ENCODE data around the gene GPN2. TPM values are rescaled to one million over a fixed set of nuclear protein-coding genes. Genes with fewer than 3 reads are reported as not detected.

Gene GPN2
- total RNA-seq, 1 donor from 2014 or later = 21.4 TPM

DNA sequence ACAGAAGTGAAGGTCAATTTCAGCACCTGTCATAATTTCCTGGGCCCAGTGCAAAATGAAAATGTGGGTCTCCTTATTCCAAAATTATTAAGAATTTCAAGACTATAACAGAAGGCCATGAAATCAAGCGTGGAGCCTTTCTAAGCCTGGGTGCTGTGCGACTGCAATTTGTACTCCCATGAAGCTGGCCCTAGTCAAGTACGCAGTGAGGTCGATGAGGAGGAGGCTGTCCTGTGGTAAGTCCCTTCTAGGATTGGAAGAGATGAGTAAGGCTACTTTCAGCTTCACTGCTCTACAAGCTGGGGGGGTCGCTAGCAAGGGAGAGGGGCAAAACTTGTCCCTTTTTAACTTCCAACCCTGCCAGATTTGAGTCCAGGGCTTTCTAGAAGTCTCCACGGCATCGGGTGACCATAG lies 31.1 kb upstream of the GPN2 start:
- H3K4me3 Mint-ChIP-seq (ENCODE audit: unreplicated experiment) = peak overlapping the region; percentile 90
- TF ChIP-seq, protein P1, sequence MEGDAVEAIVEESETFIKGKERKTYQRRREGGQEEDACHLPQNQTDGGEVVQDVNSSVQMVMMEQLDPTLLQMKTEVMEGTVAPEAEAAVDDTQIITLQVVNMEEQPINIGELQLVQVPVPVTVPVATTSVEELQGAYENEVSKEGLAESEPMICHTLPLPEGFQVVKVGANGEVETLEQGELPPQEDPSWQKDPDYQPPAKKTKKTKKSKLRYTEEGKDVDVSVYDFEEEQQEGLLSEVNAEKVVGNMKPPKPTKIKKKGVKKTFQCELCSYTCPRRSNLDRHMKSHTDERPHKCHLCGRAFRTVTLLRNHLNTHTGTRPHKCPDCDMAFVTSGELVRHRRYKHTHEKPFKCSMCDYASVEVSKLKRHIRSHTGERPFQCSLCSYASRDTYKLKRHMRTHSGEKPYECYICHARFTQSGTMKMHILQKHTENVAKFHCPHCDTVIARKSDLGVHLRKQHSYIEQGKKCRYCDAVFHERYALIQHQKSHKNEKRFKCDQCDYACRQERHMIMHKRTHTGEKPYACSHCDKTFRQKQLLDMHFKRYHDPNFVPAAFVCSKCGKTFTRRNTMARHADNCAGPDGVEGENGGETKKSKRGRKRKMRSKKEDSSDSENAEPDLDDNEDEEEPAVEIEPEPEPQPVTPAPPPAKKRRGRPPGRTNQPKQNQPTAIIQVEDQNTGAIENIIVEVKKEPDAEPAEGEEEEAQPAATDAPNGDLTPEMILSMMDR (IDR thresholded peaks at IDR 0.05; ENCODE audit: partially characterized antibody, unreplicated experiment) = no peak
- H3K4me1 Mint-ChIP-seq (ENCODE audit: low read depth, unreplicated experiment) = peaks cover 4% of the 10 kb centered on the region
- H3K36me3 Mint-ChIP-seq (ENCODE audit: unreplicated experiment) = no peaks in the 10 kb centered on the region
- DNase-seq = no peak
- H3K9me3 Mint-ChIP-seq (ENCODE audit: unreplicated experiment) = peaks cover 3% of the 10 kb centered on the region
- peaks cover 3% of the 10 kb centered on the region for H3K27me3 Mint-ChIP-seq (ENCODE audit: unreplicated experiment)
- H3K27ac Mint-ChIP-seq (ENCODE audit: unreplicated experiment) = peak overlapping the region; percentile 64

DNA sequence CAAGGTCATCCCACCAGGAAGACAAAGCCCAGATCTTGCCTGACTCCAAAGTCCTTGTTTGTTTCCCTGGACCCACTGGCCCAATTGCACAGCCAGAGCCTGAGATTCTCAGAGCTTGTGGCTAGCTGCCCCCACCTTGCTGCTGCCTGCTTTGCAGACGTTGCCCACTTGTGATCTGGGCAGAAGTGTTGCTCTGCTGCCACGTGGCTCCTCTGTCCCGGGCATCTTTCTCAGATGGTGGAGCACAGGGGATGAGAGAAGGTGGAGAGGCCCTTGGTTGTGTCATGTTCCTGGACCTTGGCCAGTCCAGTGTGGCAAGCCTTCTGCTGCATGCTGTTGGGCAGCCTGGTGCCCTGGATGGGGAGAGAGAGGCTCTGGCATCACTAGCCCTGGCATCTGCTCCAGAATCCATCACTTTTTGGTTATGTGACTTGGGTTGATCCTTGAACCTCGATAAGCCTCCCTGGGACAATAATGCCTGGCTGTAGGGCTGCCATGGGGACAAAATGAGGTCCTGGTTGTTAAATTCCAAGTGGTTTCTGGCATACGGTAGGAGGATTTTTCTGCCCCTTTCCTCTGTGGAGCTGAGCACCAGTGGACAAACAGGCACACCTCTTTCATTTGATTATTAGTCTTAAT lies 25.2 kb upstream of the GPN2 start:
- peaks cover 4% of the 10 kb centered on the region for H3K4me1 Mint-ChIP-seq (ENCODE audit: low read depth, unreplicated experiment)
- H3K27ac Mint-ChIP-seq (ENCODE audit: unreplicated experiment) = no peak overlapping the region
- DNase-seq = no peak
- no peaks in the 10 kb centered on the region for H3K36me3 Mint-ChIP-seq (ENCODE audit: unreplicated experiment)
- H3K27me3 Mint-ChIP-seq (ENCODE audit: unreplicated experiment) = no peaks in the 10 kb centered on the region
- H3K4me3 Mint-ChIP-seq (ENCODE audit: unreplicated experiment) = no peak overlapping the region
- no peaks in the 10 kb centered on the region for H3K9me3 Mint-ChIP-seq (ENCODE audit: unreplicated experiment)
- TF ChIP-seq, protein P1 (IDR thresholded peaks at IDR 0.05; ENCODE audit: partially characterized antibody, unreplicated experiment) = no peak

DNA sequence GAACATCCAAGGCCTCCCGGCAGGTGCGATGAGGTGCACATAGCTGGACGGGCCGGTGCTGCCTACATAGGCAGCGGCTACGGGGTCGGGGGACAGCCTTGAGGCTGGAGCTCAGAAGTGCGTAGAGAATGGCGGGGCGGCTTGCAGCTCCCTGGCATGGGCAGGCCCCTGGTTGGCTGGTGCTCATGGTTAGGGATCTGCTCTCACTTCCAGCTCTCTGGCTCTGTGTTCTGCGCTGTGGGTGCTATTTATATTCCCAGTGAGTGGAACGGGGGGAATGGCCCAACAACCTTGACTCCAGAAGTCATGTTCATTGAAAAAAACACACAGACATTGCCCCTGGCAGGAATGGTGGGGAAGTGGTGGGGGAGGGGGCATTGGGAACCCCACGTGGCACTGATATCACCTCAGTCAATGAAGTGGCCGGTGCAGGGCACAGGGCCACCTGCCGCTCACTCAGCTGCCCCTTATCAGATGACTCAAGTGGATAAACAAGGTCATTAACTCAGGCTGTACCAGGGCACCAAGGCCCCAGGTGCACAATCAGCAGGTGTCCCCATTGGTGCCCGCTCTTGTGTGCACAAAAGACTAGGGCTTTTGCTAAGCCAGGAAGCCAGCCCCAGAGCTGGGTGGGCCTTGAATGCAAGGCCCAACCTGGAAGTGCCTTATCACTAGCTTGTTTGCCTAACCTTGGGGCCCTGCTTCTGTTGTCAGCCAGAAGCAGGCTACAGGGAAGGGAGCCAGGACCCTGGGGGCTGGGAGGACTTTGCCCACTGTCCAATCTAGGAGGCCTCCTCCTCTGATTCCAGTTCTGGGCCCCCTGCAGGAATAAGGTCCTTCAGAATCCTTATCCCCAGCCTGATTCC lies 23.9 kb upstream of the GPN2 start, which contains the start of gene NR0B2:
Gene NR0B2 (minus strand): TSS at position 222 of the 866 bp plus-strand sequence. CDS start 35 bp downstream, at position 187.
- H3K27me3 Mint-ChIP-seq (ENCODE audit: unreplicated experiment) = peaks cover 4% of the 10 kb centered on the region
- TF ChIP-seq, protein P1 (IDR thresholded peaks at IDR 0.05; ENCODE audit: partially characterized antibody, unreplicated experiment) = no peak
- no peak within 1 kb of the TSS for H3K4me3 Mint-ChIP-seq (ENCODE audit: unreplicated experiment)
- H3K4me1 Mint-ChIP-seq (ENCODE audit: low read depth, unreplicated experiment) = peaks cover 4% of the 10 kb centered on the region
- H3K27ac Mint-ChIP-seq (ENCODE audit: unreplicated experiment) = no peak within 1 kb of the TSS
- no peaks in the 10 kb centered on the region for H3K36me3 Mint-ChIP-seq (ENCODE audit: unreplicated experiment)
- DNase-seq = no peak
- no peaks in the 10 kb centered on the region for H3K9me3 Mint-ChIP-seq (ENCODE audit: unreplicated experiment)

DNA sequence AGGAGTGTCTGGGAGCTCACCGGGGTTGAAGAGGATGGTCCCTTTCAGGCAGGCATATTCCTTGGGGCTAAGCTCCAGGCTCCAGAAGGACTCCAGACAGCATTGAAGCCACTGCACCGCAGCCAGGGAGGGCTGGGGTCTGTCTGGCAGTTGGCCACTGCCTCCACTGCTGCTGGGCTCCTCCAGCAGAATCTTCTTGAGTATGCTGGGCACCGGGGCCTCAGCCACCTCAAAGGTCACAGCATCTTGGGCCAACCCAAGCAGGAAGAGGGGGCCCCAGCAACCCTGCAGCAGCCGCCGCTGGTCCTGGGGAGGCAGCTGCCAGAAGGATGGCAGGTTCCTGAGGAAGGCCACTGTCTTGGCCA lies 23.3 kb upstream of the GPN2 start:
- Mint-ChIP-seq H3K27me3 (ENCODE audit: unreplicated experiment) (peaks cover 4% of the 10 kb centered on the region), H3K36me3 (ENCODE audit: unreplicated experiment) (no peaks in the 10 kb centered on the region), H3K9me3 (ENCODE audit: unreplicated experiment) (no peaks in the 10 kb centered on the region), H3K27ac (ENCODE audit: unreplicated experiment) (no peak overlapping the region), H3K4me1 (ENCODE audit: low read depth, unreplicated experiment) (peaks cover 4% of the 10 kb centered on the region), H3K4me3 (ENCODE audit: unreplicated experiment) (no peak overlapping the region)
- TF ChIP-seq, protein P1 (IDR thresholded peaks at IDR 0.05; ENCODE audit: partially characterized antibody, unreplicated experiment) = no peak
- no peak for DNase-seq

DNA sequence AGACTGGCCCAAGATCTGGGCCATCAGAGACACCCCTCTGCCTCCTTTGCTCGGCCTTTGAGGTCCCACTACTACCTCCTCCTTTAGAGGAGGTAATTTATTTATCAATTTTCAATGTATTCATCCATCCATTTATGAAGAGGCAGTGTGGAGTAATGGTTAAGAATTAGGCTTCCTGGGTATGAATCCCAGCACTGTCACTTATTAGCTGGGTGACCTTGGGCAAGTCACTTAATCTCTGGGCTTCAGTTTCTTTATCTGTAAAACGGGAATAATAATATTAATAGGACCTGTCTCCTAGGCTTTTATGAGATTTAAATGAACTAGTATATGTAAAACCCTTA lies 22.0 kb upstream of the GPN2 start:
- H3K9me3 Mint-ChIP-seq (ENCODE audit: unreplicated experiment) = no peaks in the 10 kb centered on the region
- H3K4me3 Mint-ChIP-seq (ENCODE audit: unreplicated experiment) = no peak overlapping the region
- no peak overlapping the region for H3K27ac Mint-ChIP-seq (ENCODE audit: unreplicated experiment)
- H3K27me3 Mint-ChIP-seq (ENCODE audit: unreplicated experiment) = peaks cover 4% of the 10 kb centered on the region
- H3K36me3 Mint-ChIP-seq (ENCODE audit: unreplicated experiment) = no peaks in the 10 kb centered on the region
- peaks cover 7% of the 10 kb centered on the region for H3K4me1 Mint-ChIP-seq (ENCODE audit: low read depth, unreplicated experiment)
- TF ChIP-seq, protein P1 (IDR thresholded peaks at IDR 0.05; ENCODE audit: partially characterized antibody, unreplicated experiment) = no peak
- no peak for DNase-seq
